ENCODE measurements around the gene MCRIP2.
A peak's percentile ranks its signal among the peaks of the same experiment; 100 is the strongest.

DNA sequence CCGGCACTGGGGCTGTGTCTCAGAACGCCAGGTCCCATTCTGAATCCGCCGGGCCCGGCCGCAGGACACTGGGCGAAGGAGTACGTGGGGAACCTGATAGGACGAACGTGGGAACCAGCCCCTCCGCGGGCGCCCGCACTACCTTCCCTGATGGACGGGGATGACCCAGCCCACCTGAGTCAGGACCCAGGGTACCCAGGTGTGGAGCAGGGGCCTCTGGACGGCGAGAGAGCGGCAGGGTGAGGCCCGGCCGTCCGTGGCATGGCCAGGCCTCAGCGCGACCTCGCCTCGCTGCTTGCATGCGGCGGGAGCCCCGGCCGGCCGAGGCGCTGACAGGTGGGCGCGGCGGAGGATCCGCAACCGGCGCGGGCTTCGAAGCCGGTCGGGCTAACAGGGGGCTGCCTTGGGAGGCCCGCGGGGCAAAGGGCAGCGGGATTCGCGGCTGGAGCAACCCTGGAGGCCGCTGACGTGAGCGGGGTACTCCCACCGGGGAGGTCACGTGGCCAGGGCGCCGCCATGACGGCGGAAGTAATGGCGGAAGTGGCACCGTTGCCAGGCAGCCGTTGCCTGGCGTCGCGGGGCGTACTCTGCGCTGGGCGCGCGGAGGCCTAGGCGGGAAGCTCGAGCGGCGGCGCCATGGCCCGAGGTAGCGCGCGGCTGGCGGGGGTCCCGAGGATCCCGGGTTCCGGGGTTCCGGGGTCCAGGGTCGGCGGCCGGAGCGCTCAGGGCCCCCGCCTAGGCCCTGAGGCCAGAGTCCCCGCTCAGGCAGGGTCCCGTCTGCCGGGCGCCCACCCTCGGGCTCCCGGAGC, 7.4 kb downstream of the MCRIP2 start, which contains the start of gene WDR90:
- peak; percentile 48 to 76 for TF ChIP-seq POLR2A (IDR thresholded peaks at IDR 0.05)
- TF ChIP-seq, protein P1, sequence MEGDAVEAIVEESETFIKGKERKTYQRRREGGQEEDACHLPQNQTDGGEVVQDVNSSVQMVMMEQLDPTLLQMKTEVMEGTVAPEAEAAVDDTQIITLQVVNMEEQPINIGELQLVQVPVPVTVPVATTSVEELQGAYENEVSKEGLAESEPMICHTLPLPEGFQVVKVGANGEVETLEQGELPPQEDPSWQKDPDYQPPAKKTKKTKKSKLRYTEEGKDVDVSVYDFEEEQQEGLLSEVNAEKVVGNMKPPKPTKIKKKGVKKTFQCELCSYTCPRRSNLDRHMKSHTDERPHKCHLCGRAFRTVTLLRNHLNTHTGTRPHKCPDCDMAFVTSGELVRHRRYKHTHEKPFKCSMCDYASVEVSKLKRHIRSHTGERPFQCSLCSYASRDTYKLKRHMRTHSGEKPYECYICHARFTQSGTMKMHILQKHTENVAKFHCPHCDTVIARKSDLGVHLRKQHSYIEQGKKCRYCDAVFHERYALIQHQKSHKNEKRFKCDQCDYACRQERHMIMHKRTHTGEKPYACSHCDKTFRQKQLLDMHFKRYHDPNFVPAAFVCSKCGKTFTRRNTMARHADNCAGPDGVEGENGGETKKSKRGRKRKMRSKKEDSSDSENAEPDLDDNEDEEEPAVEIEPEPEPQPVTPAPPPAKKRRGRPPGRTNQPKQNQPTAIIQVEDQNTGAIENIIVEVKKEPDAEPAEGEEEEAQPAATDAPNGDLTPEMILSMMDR (IDR thresholded peaks at IDR 0.05), result peak in 1 of 4 experiments; percentile 47
